Psoas muscle (tissue), 8 donors: ENCODE measurements around the gene ZFHX3. TPM values are rescaled to one million over a fixed set of nuclear protein-coding genes. Genes with fewer than 3 reads are reported as not detected.

Experiments
- ATAC-seq, 4 donors: fragments of 200-7000 bp; cut with Tn5 transposase; one replicate each; pipeline ENCODE4 v1.9.1; 2020; ENCODE audit warnings: moderate library complexity in 3 of 4, mild to moderate bottlenecking in 2 of 4
- DNase-seq, 2 donors: peaks; one replicate each; pipeline ENCODE4 v3.0.0-alpha.2; 2020
- H3K27ac ChIP-seq: fragments of 200-600 bp; one replicate; pipeline ENCODE4 v1.8.0; 2022
- H3K27me3 ChIP-seq, 3 donors: fragments of 200-600 bp in 1 of 3; one replicate each; pipeline versions ENCODE4 v1.6.1 to v1.8.0; 2013 to 2022; ENCODE audit warnings: low read length in 2 of 3, mild to moderate bottlenecking in 2 of 3, moderate library complexity in 1 of 3; ENCODE audit not compliant: insufficient read depth in 3 of 3
- H3K36me3 ChIP-seq, 2 donors: fragments of 200-600 bp in 1 of 2; one replicate each; pipeline versions ENCODE4 v1.6.1 to v1.8.0; 2013 to 2022; ENCODE audit warnings: low read depth in 1 of 2, mild to moderate bottlenecking in 1 of 2, moderate library complexity in 1 of 2; ENCODE audit not compliant: insufficient read depth in 1 of 2
- H3K4me1 ChIP-seq: fragments of 200-600 bp; one replicate; pipeline ENCODE4 v1.8.0; 2022
- H3K4me3 ChIP-seq: fragments of 200-600 bp; one replicate; pipeline ENCODE4 v1.8.0; 2022; ENCODE audit warnings: mild to moderate bottlenecking
- H3K9me3 ChIP-seq: fragments of 200-600 bp; one replicate; pipeline ENCODE4 v1.8.0; 2022
- CTCF ChIP-seq: fragments of 200-600 bp; IDR thresholded peaks from one replicate; pipeline ENCODE4 v1.8.0; 2022; ENCODE audit warnings: antibody characterized with exemption
- WGBS, 3 donors: extraction: QIAGEN DNeasy Blood & Tissue Kit; methylation state at CpG; one replicate each; pipeline versions ENCODE4 v1.1.6 to v1.1.7; 2013; 5-methylcytosine and 5-hydroxymethylcytosine counted together
- intact Hi-C, 2 donors: fragments of 100-400 bp; cut with DNase I; formaldehyde crosslinking; loops; one replicate each; pipeline versions ENCODE4 v1.11.0 to v1.14.2; 2022
- polyA plus RNA-seq, 3 donors: library from polyadenylated mRNA; stranded (reverse); fragments of 200-250 nt; gene quantifications; one replicate each; pipeline ENCODE4 v1.2.3, GENCODE V29; 2013
- total RNA-seq, 4 donors: library from RNA; stranded (reverse); fragmentation: NEBNext Ultra II Directional in 2 of 4; extraction: Animal tissue kit (Norgen Biotek cat#: 25700) in 2 of 4; gene quantifications; one replicate each; pipeline versions ENCODE4 v1.2.1 to v1.2.4, GENCODE V29; 2021 to 2023
- donor health status: healthy with polysubstance abuse.
- donor health status: DM: no; HTN: no; CAD: no; lungs with moderate emphysema.
- donor health status: Bipolar disorder and iron deficiency.
- donor health status: healthy.
- donor health status: DM: yes; HTN: yes; CAD: no.
- donor health status: DM: no; HTN: no; CAD: no.
- donor health status: DM: no; HTN: no; CAD: no.
- donor health status: DM: yes; HTN: yes; CAD: no.

Gene ZFHX3
- total and polyA plus RNA-seq, 7 donors: 3.3 to 36.9 (median 11.5) TPM

- no peak for DNase-seq
- Histone ChIP-seq H3K36me3 (no peaks in the 10 kb centered on the region), H3K4me3 (no peak overlapping the region), H3K27ac (peak overlapping the region; percentile 74), H3K4me1 (peaks cover 28% of the 10 kb centered on the region), H3K27me3 (no peaks in the 10 kb centered on the region), H3K9me3 (no peaks in the 10 kb centered on the region)
- WGBS, 3 donors: 95 to 98% (median 96%) methylated on average over 6 of the region's 6 CpGs
- no peak for TF ChIP-seq CTCF
- intact Hi-C loops: no loop called here
- ATAC-seq: no peak
Observed at GRCh38 chr16:73094371-73094770, 46.4 kb upstream of the ZFHX3 start.

- Histone ChIP-seq H3K27me3 (no peaks in the 10 kb centered on the region), H3K9me3 (no peaks in the 10 kb centered on the region), H3K4me1 (peaks cover 28% of the 10 kb centered on the region), H3K27ac (peak overlapping the region; percentile 74), H3K4me3 (peak overlapping the region; percentile 45), H3K36me3 (no peaks in the 10 kb centered on the region)
- TF ChIP-seq CTCF: no peak
- 44 to 56% (median 51%) methylated on average over 32 of the region's 32 CpGs for WGBS, 3 donors
- DNase-seq (peak; percentile 25 to 61), ATAC-seq (peak; percentile 62 to 89 (median 84))
- intact Hi-C loops: no loop called here
Observed at GRCh38 chr16:73093146-73094144, 45.5 kb upstream of the ZFHX3 start.

GRCh38 chr16:73092236-73092781 lies 44.4 kb upstream of the ZFHX3 start:
- ATAC-seq (peak; percentile 37 to 60 (median 49)), DNase-seq (no peak)
- Histone ChIP-seq H3K4me3 (peak overlapping the region; percentile 45), H3K27ac (peak overlapping the region; percentile 74), H3K4me1 (peaks cover 28% of the 10 kb centered on the region), H3K9me3 (no peaks in the 10 kb centered on the region), H3K27me3 (no peaks in the 10 kb centered on the region), H3K36me3 (no peaks in the 10 kb centered on the region)
- intact Hi-C loops: no loop called here
- WGBS, 3 donors: 73 to 79% (median 78%) methylated on average over 16 of the region's 16 CpGs
- no peak for TF ChIP-seq CTCF

- intact Hi-C loops: no loop called here
- peak in 1 of 4 donors; percentile 43 for ATAC-seq
Observed at GRCh38 chr16:73091174-73091573, 43.2 kb upstream of the ZFHX3 start.

More at GRCh38 chr16:73091174-73091573, 43.2 kb upstream of the ZFHX3 start:
- no peaks in the 10 kb centered on the region for H3K36me3 ChIP-seq
- no peaks in the 10 kb centered on the region for H3K27me3 ChIP-seq
- no peak for DNase-seq
- no peaks in the 10 kb centered on the region for H3K9me3 ChIP-seq
- WGBS, 3 donors: 44 to 71% (median 54%) methylated on average over 8 of the region's 8 CpGs
- TF ChIP-seq CTCF: no peak
- no peak overlapping the region for H3K27ac ChIP-seq
- peaks cover 27% of the 10 kb centered on the region for H3K4me1 ChIP-seq
- no peak overlapping the region for H3K4me3 ChIP-seq
